ENCODE results near the gene ATG3. TPM values are rescaled to one million over a fixed set of nuclear protein-coding genes. Genes with fewer than 3 reads are reported as not detected.
A peak's percentile ranks its signal among the peaks of the same experiment; 100 is the strongest.
"Not testable (repeated sequence)": the region's sequence is repeated elsewhere in the genome, so short reads cannot be mapped to it uniquely, and the experiment has no call there.

ATG3 gene
- total RNA-seq, 1 experiment from 2014 or later = 69.7 TPM

DNA sequence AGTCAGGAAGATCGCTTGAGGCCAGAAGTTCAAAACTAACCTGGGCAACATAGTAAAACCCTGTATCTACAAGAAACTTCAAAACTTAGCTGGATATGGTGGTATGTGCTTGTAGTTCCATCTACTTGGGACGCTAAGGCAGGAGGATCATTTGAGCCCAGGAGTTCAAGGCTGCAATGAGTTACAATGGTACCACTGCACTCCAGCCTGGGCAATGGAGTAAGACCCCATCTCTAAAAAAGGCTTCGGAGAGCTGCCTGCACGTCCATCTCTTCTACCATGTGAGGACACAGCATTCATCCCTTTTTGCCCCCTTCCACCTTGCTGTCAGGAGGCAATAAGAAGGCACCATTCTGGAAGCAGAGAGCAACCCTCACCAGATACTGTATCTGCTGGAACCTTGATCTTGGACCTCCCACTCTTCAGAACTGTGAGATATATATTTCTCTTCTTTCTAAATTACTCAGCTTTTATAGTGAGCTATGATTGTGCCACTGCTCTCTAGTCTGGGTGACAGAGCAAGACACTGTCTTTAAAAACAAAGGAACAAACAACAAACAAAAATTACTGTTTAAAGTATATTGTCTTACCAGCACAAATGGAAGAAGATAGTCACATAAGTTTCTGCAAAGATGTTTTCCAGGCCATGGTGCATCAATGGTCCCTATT, 58.3 kb downstream of the ATG3 start:
- Histone ChIP-seq H3K27me3 (replicated peaks) (no peaks in the 10 kb centered on the region), H3K9me3 (replicated peaks) (no peaks in the 10 kb centered on the region), H3K27ac (no peak overlapping the region), H3K4me1 (replicated peaks) (no peaks in the 10 kb centered on the region), H3K4me3 (no peak overlapping the region), H3K36me3 (no peaks in the 10 kb centered on the region)
- DNase-seq (ENCODE audit: low read depth in 1 of 2, low spot score in 2 of 2) = no peak

DNA sequence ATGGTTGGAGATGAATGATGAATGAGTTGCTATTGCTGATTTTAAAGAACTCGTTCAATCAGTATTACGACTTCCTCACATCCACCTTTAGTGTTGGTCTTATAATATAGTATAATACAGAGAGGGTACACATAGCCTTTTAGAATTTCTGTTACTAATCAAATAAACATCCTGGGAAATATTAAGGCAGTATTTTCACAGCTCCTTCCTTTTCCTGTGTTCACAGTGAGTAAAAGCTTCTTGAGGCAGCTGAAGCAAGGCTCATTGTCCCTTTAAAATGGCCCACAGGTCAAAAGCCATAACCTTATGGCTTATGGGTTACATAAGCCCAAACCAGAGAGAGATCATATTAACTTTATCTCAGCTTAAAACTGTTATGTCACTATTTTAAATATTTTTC, 61.1 kb downstream of the ATG3 start:
- Histone ChIP-seq H3K27ac (no peak overlapping the region), H3K9me3 (replicated peaks) (no peaks in the 10 kb centered on the region), H3K4me1 (replicated peaks) (no peaks in the 10 kb centered on the region), H3K27me3 (replicated peaks) (no peaks in the 10 kb centered on the region), H3K36me3 (no peaks in the 10 kb centered on the region), H3K4me3 (no peak overlapping the region)
- DNase-seq (ENCODE audit: low read depth in 1 of 2, low spot score in 2 of 2) = no peak

DNA sequence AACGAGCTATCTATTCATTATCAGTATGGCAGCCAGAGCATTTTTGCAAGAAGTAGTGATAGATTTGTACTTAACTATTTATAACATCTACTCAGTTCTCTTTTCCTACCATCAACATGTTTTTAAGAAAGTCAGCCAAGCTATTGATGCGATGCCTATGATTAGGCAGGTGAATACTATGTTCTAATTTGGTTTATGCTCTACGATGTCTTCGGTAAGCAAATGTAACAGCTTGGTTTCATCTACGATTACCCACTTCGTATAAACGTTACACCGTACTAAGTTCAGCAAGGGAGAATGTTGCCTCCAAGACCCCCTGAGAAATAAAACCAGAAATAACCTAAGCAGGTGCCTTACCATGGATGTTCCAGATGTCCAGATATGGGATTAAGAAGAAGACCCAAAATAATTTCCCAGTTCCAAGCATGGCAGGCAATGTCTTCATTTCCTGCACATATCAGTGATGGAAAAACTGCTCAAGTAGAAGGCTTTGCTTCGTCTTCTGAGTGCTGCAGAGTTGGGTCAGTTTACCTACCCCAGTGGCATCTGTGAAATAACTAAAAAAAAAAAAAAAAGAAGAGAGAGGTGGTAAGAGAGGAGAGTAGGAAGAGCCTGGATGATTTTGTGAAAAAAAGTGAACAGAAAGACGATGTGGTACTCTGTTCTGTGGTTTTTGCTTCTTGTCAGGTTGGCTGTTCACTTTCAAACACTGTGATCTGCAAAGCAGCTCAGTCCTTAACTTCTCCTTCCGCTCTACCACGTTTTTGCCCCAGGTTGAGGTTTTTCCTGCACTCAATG, 62.6 kb downstream of the ATG3 start, which contains the start of gene BTLA:
Gene BTLA (minus strand): TSS at position 559 of the 798 bp plus-strand sequence. CDS start 114 bp downstream, at position 445.
- Histone ChIP-seq H3K36me3 (no peaks in the 10 kb centered on the region), H3K27ac (no peak within 1 kb of the TSS), H3K4me3 (no peak within 1 kb of the TSS), H3K27me3 (replicated peaks) (no peaks in the 10 kb centered on the region), H3K4me1 (replicated peaks) (no peaks in the 10 kb centered on the region), H3K9me3 (replicated peaks) (no peaks in the 10 kb centered on the region)
- DNase-seq (ENCODE audit: low read depth in 1 of 2, low spot score in 2 of 2) = no peak

DNA sequence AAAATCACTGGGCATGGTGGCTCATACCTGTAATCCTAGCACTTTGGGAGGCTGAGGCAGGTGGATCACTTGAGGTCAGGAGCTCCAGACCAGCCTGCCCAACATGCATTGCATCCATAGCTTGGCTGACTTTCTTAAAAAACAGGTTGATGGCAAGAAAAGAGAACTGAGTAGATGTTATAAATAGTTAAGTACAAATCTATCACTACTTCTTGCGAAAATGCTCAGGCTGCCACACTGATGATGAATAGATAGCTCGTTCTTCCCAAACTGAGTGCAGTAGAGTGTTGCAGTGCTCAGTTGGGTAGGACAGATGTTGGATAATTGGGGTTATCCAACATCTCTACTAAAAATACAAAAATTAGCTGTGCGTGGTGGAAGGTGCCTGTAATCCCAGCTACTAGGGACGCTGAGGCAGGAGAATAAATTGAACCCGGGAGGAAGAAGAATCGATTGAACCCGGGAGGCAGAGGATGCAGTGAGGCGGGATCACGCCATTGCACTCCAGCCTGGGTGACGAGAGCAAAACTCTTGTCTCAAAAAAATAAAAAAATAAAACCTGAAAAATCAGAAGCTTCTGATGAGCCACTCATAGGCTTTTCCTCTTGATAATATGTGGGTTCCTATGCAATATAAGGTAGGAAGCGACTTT, 63.7 kb downstream of the ATG3 start:
- H3K27me3 ChIP-seq (replicated peaks) = no peaks in the 10 kb centered on the region
- H3K4me1 ChIP-seq (replicated peaks) = no peaks in the 10 kb centered on the region
- H3K27ac ChIP-seq = no peak overlapping the region
- no peak overlapping the region for H3K4me3 ChIP-seq
- H3K9me3 ChIP-seq (replicated peaks) = no peaks in the 10 kb centered on the region
- no peak for DNase-seq (ENCODE audit: low read depth in 1 of 2, low spot score in 2 of 2)
- H3K36me3 ChIP-seq = no peaks in the 10 kb centered on the region

DNA sequence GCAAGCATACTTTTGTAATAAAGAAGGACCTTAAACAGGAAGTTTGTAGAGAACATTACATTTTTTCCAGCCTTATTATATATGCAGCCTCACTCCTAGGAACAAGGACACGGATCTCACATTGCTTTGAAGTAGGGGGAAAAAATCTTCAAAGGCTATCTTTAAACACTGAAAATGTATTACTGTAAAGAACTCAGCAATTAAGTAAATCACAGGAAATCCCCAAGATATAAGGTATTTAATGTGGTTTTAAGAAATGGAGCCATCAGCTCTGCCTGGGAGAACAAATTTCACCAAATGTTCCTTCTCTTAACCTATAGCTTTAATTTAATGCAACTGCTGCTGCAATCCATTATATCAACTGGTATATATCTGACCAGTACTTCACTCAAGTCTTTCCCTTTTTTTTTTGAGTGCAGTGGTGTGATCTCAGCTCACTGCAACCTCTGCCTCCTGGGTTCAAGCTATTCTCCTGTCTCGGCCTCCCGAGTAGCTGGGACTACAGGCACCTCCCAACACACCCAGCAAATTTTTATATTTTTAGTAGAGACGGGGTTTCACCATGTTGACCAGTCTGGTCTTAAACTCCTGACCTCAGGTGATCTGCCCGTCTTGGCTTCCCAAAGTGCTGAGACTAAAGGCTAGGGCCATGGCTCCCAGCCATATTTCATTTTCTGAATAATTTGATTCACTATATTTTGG, 65.2 kb downstream of the ATG3 start:
- H3K36me3 ChIP-seq = no peaks in the 10 kb centered on the region
- H3K4me3 ChIP-seq = no peak overlapping the region
- no peak for DNase-seq (ENCODE audit: low read depth in 1 of 2, low spot score in 2 of 2)
- H3K9me3 ChIP-seq (replicated peaks) = no peaks in the 10 kb centered on the region
- no peaks in the 10 kb centered on the region for H3K4me1 ChIP-seq (replicated peaks)
- H3K27ac ChIP-seq = no peak overlapping the region
- H3K27me3 ChIP-seq (replicated peaks) = no peaks in the 10 kb centered on the region

DNA sequence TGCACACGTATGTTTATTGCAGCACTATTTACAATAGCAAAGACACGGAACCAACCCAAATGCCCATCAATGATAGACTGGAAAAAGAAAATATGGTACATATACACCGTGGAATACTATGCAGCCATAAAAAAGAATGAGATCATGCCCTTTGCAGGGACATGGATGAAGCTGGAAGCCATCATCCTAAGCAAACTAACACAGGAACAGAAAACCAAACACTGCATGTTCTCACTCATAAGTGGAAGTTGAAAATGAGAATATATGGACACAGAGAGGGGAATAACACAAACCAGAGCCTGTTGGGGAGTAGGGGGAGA, 67.4 kb downstream of the ATG3 start:
- H3K27ac ChIP-seq; H3K27me3 ChIP-seq (replicated peaks); H3K9me3 ChIP-seq (replicated peaks); DNase-seq (ENCODE audit: low read depth in 1 of 2, low spot score in 2 of 2); H3K4me1 ChIP-seq (replicated peaks); H3K36me3 ChIP-seq; H3K4me3 ChIP-seq: not testable (repeated sequence)

DNA sequence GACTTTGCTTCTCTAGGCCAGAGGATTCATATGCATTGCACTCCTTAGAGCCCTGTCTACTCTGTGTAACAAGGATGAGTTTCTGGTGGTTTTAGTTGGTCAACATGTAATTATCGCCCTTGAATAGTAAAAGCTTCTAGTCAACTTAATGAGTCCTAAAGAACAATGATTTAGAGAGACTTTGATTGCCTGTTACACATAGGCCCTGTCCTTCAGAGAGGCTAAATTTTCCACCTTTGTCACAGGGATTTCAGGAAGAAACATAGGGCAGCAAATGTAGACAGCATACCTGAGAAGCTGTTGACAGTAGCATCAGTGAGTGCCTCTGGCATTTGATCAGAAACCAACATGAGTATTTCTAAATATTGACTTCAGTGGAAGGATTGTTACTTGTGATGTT, 69.6 kb downstream of the ATG3 start:
- H3K9me3 ChIP-seq (replicated peaks) = no peaks in the 10 kb centered on the region
- H3K27me3 ChIP-seq (replicated peaks) = no peaks in the 10 kb centered on the region
- H3K36me3 ChIP-seq = no peaks in the 10 kb centered on the region
- DNase-seq (ENCODE audit: low read depth in 1 of 2, low spot score in 2 of 2) = no peak
- H3K4me3 ChIP-seq = no peak overlapping the region
- no peak overlapping the region for H3K27ac ChIP-seq
- peaks cover 4% of the 10 kb centered on the region for H3K4me1 ChIP-seq (replicated peaks)

DNA sequence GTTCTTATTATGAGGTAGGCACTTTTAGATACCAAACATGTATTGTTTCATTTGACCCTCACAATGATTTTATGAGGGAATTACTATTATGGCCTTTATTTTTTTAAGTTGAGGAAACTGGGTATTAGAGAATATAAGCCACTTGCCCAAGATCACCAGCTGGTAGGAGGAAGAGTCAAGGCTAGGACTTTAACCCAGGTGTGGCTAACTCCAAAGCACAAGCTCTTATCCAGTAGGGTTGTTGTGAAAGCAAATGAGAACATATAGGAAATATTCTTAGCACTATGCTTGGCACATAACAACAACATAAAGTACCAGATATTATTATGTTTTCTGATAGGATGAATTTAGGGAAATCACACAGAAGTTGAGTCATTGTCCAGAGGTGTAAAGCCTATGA, 70.4 kb downstream of the ATG3 start:
- Histone ChIP-seq H3K9me3 (replicated peaks) (no peaks in the 10 kb centered on the region), H3K27ac (no peak overlapping the region), H3K4me1 (replicated peaks) (peaks cover 7% of the 10 kb centered on the region), H3K4me3 (no peak overlapping the region), H3K36me3 (no peaks in the 10 kb centered on the region), H3K27me3 (replicated peaks) (no peaks in the 10 kb centered on the region)
- no peak for DNase-seq (ENCODE audit: low read depth in 1 of 2, low spot score in 2 of 2)

DNA sequence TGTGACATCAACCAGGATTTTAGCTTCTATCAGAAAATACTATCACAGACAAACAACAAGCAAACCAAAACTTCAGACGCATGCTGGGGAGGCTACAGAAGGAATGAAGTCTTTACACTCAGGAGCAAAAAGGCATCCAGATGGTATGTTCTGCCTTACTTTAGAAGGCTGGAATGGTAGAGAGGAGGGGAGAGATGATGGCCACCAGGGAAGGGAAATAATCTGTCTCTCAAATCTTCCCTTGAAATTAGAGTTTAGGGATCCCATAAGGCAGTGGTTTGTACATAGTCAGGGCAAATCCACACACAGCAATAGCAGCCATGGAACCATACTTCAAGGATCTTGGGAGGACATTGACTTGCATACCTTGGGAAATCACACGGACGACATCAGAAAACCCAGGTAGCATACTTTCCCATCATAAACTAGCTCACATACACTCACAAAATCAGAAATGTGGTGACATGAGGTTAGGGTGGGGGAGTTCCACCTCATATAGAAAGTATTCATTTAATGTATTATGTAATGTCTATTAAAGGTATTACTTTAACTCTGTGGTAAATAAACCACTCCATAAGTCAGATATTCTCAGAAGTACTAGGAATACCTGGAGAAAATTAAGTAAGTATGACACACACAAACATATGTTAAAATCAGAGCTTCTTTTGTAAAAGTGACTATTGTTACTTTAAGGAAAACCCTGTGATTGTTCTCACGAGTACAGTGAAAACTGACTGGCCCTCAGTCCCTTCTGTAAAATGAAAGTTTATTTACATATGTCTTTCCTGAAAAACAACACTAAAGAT, 71.9 kb downstream of the ATG3 start:
- H3K9me3 ChIP-seq (replicated peaks) = no peaks in the 10 kb centered on the region
- H3K4me3 ChIP-seq = no peak overlapping the region
- H3K27ac ChIP-seq = no peak overlapping the region
- DNase-seq (ENCODE audit: low read depth in 1 of 2, low spot score in 2 of 2) = no peak
- no peaks in the 10 kb centered on the region for H3K27me3 ChIP-seq (replicated peaks)
- peaks cover 7% of the 10 kb centered on the region for H3K4me1 ChIP-seq (replicated peaks)
- no peaks in the 10 kb centered on the region for H3K36me3 ChIP-seq

DNA sequence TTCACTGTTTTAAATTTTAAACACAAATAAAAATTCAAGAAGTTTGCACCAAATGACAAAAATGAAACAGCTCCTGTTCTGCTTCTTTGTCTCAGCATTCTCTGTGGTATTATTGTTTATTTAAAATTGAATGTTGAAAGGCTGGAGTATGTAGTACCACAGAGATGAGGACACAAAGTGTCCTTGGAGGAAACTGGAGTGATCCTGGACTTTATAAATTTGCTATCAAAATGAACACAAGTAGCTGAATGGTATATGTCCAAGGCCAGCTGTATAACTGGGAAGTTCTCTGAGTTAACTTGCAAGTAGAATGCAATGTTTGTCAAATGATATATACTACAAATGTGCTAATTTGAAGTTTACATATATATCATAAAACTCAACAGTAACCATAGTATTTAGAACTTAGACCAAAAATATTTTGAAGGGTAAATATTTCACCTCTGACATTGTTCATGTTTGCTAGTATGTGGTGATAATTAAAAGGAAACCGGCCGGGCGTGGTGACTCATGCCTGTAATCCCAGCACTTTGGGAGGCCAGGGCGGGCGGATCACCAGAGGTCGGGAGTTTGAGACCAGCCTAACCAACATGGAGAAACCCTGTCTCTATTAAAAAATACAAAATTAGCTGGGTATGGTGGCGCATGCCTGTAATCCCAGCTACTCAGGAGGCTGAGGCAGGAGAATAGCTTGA, 74.8 kb downstream of the ATG3 start:
- DNase-seq (ENCODE audit: low read depth in 1 of 2, low spot score in 2 of 2) = peak; percentile 57 to 59
- H3K9me3 ChIP-seq (replicated peaks) = no peaks in the 10 kb centered on the region
- no peaks in the 10 kb centered on the region for H3K36me3 ChIP-seq
- no peak overlapping the region for H3K27ac ChIP-seq
- H3K4me3 ChIP-seq = no peak overlapping the region
- H3K27me3 ChIP-seq (replicated peaks) = no peaks in the 10 kb centered on the region
- peaks cover 7% of the 10 kb centered on the region for H3K4me1 ChIP-seq (replicated peaks)

DNA sequence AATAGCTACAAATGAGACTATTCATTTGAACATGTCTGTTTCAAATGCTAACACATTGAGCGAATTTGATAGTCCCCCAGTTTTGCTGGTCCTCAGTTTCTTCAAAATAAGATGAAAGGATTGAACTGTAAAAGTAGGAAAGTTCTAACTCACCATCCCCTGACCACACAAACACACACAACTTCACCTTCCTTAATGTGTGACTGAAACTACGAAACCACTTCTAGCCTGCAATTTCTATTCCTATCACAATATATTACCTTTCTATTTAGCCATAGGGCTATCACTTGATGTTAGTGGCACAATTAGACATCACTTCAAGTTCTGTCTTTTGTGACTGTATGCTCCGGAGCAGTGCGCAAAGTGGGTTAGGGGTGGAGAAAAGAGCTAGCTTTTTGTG, 77.4 kb downstream of the ATG3 start:
- DNase-seq (ENCODE audit: low read depth in 1 of 2, low spot score in 2 of 2) = no peak
- Histone ChIP-seq H3K27ac (no peak overlapping the region), H3K27me3 (replicated peaks) (no peaks in the 10 kb centered on the region), H3K4me3 (no peak overlapping the region), H3K9me3 (replicated peaks) (no peaks in the 10 kb centered on the region), H3K36me3 (no peaks in the 10 kb centered on the region), H3K4me1 (replicated peaks) (peaks cover 7% of the 10 kb centered on the region)

DNA sequence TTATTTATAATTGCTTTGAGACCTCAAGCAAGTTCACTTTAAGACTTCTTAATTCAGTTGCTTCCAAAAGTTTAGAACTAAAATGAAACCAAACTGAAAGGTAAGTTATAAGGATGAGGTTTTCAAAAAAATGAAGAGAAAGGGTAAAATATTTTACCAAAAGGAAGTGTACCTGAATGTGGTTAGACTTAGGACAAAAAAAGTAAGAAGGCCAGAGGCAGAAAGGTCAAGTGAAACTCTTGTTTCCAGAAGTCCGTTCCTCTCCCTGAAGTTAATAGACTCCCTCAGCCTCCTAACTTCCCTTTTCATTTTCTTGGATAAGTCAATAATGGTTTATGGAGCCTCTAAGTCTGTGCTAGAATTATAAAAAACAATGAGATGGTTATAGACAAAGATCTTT, 79.1 kb downstream of the ATG3 start:
- H3K4me3 ChIP-seq = no peak overlapping the region
- H3K27ac ChIP-seq = no peak overlapping the region
- peaks cover 7% of the 10 kb centered on the region for H3K4me1 ChIP-seq (replicated peaks)
- no peaks in the 10 kb centered on the region for H3K9me3 ChIP-seq (replicated peaks)
- H3K36me3 ChIP-seq = no peaks in the 10 kb centered on the region
- no peaks in the 10 kb centered on the region; the same call in 1 of the 2 replicates for H3K27me3 ChIP-seq (replicated peaks)
- DNase-seq (ENCODE audit: low read depth in 1 of 2, low spot score in 2 of 2) = no peak
